ENCODE data around the gene SPG11. TPM values are rescaled to one million over a fixed set of nuclear protein-coding genes. Genes with fewer than 3 reads are reported as not detected.

SPG11 gene
- total and polyA plus RNA-seq, 9 of the 15 experiments (the other 6 are each of a cell fraction or from before 2014, with no cell fraction given) = 23.3 to 71.2 (median 45.6) TPM

DNA sequence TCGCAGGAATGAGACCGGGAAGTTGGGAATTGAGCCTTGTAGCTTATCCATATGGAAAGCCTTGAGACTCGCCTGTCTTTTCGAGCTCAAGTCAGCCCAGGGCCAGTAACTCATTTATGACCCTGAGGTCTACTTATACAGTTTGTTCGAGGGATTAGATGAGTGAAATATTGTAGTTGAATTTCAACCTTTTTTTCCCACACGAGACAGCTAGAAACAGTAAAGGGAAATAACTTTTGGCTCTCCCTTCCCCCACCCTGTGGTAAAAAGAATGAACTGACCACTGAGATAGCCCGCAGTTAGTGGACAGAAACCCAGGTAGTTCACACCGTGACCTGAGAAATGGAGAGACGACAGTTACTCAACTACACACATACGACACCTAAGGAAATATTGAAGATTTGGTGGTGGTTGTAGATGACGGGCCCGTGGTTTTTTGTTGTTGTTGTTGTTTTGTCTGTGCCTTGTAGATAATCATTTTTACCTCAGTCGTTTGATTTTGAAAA is 125.7 kb downstream of the SPG11 start (continued):
- TF ChIP-seq, protein P1, sequence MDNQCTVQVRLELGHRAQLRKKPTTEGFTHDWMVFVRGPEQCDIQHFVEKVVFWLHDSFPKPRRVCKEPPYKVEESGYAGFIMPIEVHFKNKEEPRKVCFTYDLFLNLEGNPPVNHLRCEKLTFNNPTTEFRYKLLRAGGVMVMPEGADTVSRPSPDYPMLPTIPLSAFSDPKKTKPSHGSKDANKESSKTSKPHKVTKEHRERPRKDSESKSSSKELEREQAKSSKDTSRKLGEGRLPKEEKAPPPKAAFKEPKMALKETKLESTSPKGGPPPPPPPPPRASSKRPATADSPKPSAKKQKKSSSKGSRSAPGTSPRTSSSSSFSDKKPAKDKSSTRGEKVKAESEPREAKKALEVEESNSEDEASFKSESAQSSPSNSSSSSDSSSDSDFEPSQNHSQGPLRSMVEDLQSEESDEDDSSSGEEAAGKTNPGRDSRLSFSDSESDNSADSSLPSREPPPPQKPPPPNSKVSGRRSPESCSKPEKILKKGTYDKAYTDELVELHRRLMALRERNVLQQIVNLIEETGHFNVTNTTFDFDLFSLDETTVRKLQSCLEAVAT (IDR thresholded peaks at IDR 0.05) = peak; percentile 43 to 63; a peak in 3 of 4 replicates
- TF ChIP-seq ARNT (IDR thresholded peaks at IDR 0.05) (peak in 1 of 2 experiments; percentile 60; a peak in 1 of 4 replicates), SNIP1 (IDR thresholded peaks at IDR 0.05; ENCODE audit: low read depth) (0 out of 2 replicates have a peak, but pooled peaks have one; percentile 16)
- TF ChIP-seq, protein P2, sequence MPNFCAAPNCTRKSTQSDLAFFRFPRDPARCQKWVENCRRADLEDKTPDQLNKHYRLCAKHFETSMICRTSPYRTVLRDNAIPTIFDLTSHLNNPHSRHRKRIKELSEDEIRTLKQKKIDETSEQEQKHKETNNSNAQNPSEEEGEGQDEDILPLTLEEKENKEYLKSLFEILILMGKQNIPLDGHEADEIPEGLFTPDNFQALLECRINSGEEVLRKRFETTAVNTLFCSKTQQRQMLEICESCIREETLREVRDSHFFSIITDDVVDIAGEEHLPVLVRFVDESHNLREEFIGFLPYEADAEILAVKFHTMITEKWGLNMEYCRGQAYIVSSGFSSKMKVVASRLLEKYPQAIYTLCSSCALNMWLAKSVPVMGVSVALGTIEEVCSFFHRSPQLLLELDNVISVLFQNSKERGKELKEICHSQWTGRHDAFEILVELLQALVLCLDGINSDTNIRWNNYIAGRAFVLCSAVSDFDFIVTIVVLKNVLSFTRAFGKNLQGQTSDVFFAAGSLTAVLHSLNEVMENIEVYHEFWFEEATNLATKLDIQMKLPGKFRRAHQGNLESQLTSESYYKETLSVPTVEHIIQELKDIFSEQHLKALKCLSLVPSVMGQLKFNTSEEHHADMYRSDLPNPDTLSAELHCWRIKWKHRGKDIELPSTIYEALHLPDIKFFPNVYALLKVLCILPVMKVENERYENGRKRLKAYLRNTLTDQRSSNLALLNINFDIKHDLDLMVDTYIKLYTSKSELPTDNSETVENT (CRISPR knock-in tag; IDR thresholded peaks at IDR 0.05) = no peak

DNA sequence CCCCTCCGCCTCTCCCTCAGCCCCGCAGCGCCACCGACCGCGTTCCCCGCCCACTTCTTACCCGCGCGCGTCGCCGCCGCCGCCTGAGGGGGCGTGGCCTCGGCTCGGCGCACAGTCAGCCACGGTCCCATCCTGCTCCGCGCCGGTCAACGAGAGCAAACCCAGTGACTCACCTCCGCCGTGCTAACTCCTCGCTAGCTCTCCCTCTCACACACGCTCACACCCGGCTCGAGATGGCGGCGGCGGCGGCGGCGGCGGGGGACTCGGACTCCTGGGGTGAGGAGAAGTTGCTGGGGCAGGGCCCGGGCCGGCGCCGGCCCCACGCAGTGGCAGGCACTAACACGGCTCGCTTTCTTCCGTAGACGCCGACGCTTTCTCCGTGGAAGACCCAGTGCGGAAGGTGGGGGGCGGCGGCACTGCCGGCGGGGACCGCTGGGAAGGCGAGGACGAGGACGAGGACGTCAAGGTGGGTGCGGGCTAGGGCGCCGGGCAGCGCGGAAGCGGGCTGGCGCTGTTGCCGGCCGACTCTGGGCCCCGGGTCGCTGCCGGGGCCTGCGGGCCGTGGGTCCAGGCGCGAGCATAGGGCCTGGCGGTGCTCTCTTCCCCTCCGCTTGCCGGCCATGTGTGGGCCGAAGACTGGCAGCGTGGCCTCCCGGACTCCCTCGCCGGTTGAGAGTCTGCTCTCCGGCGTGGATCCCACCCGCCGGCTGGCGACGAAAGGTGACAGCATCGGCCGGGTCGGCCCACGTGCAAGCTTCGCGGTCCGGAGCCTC is 126.3 kb downstream of the SPG11 start, which contains the start of gene EIF3J:
Gene EIF3J, plus strand, starts transcription at position 186 of the 773 bp plus-strand sequence. Its CDS starts 48 bp downstream, at position 234.
- CTCF ChIA-PET (ENCODE audit: low intra/inter-chr PET ratio) = no interaction called here
- Histone ChIP-seq H3K27ac (ENCODE audit: extremely low read depth, low read depth, low read length) (peak within 1 kb of the TSS; percentile 99), H3K4me3 (peak within 1 kb of the TSS; percentile 99), H3K4me2 (ENCODE audit: insufficient read depth, low read length) (peak within 1 kb of the TSS; percentile 97), H3K9me1 (ENCODE audit: control insufficient read depth, insufficient read depth, low read length) (no peaks in the 10 kb centered on the region), H2AFZ (ENCODE audit: low read depth, low read length) (peak within 1 kb of the TSS; percentile 96), H3K4me1 (replicated peaks in 1 of 2; ENCODE audit: control insufficient read depth in 2 of 2, insufficient read depth in 2 of 2, low read length in 2 of 2) (peaks cover 15 to 27% of the 10 kb centered on the region in 2 experiments; a peak in 4 of 5 replicates), H3K9ac (ENCODE audit: insufficient read depth in 1 of 2, low read depth in 2 of 2, low read length in 2 of 2) (peak within 1 kb of the TSS; percentile 91 to 100), H4K20me1 (replicated peaks; ENCODE audit: control insufficient read depth, insufficient read depth, low read length) (peaks cover 13% of the 10 kb centered on the region; the same call in 1 of the 2 replicates), H3K9me3 (replicated peaks; ENCODE audit: control insufficient read depth, insufficient read depth, low read depth, low read length) (no peaks in the 10 kb centered on the region), H3K79me2 (ENCODE audit: control insufficient read depth, insufficient read depth, low read length) (peaks cover 71% of the 10 kb centered on the region), H3K27me3 (ENCODE audit: control insufficient read depth in 2 of 2, insufficient read depth in 2 of 2, low read length in 2 of 2) (no peaks in the 10 kb centered on the region), H3K36me3 (ENCODE audit: control insufficient read depth, insufficient read depth, low read length) (peaks cover 48% of the 10 kb centered on the region)
- no TSS peak for BruUV-seq (replicated peaks)
- in situ Hi-C loops (cut with MboI) (no loop called here), intact Hi-C loops (cut with micrococcal nuclease) (loop anchor here (10.0 kb wide), 1 partner anchor 322 kb away; no protein-coding TSS in a partner anchor)
- DNase-seq (ENCODE audit: extremely low read depth in 1 of 4, low spot score in 3 of 4) (peak; percentile 91 to 97 (median 94)), FAIRE-seq (no peak), ATAC-seq (peak; percentile 95)
- POLR2A ChIA-PET = interaction anchor here (0.6 to 2.4 kb wide), 15 partner anchors 10 to 778 kb away, joined by 3 to 26 read pairs (median 3); no protein-coding TSS in a partner anchor
- 1% methylated on average over 59 of the region's 97 CpGs for WGBS (ENCODE audit: insufficient coverage, low coverage, missing lambda C conversion rate)
- TF ChIP-seq ZNF695 (CRISPR knock-in tag; IDR thresholded peaks at IDR 0.05) = no peak
- no peak for TF ChIP-seq ZNF384 (IDR thresholded peaks at IDR 0.05; ENCODE audit: low read depth, low read length)
- TF ChIP-seq, protein P3, sequence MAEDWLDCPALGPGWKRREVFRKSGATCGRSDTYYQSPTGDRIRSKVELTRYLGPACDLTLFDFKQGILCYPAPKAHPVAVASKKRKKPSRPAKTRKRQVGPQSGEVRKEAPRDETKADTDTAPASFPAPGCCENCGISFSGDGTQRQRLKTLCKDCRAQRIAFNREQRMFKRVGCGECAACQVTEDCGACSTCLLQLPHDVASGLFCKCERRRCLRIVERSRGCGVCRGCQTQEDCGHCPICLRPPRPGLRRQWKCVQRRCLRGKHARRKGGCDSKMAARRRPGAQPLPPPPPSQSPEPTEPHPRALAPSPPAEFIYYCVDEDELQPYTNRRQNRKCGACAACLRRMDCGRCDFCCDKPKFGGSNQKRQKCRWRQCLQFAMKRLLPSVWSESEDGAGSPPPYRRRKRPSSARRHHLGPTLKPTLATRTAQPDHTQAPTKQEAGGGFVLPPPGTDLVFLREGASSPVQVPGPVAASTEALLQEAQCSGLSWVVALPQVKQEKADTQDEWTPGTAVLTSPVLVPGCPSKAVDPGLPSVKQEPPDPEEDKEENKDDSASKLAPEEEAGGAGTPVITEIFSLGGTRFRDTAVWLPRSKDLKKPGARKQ (CRISPR knock-in tag; IDR thresholded peaks at IDR 0.05) = no peak
- peak; percentile 32; the same call in 1 of the 2 replicates for TF ChIP-seq NFIC (IDR thresholded peaks at IDR 0.05)
- TF ChIP-seq, protein P4, sequence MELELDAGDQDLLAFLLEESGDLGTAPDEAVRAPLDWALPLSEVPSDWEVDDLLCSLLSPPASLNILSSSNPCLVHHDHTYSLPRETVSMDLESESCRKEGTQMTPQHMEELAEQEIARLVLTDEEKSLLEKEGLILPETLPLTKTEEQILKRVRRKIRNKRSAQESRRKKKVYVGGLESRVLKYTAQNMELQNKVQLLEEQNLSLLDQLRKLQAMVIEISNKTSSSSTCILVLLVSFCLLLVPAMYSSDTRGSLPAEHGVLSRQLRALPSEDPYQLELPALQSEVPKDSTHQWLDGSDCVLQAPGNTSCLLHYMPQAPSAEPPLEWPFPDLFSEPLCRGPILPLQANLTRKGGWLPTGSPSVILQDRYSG (tag; conservative IDR thresholded peaks at IDR 0.05; ENCODE audit: low read depth) = no peak; the same call in 1 of the 2 replicates
- TF ChIP-seq, protein P5, sequence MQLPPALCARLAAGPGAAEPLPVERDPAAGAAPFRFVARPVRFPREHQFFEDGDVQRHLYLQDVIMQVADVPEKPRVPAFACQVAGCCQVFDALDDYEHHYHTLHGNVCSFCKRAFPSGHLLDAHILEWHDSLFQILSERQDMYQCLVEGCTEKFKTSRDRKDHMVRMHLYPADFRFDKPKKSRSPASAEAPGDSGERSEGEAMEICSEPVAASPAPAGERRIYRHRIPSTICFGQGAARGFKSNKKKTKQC (CRISPR knock-in tag; IDR thresholded peaks at IDR 0.05) = peak; percentile 64
- peak; percentile 86 for TF ChIP-seq SAP30 (IDR thresholded peaks at IDR 0.05; ENCODE audit: borderline replicate concordance, insufficient read depth, low read depth, low read length, poor library complexity, severe bottlenecking)

Data from K562 (cell line).